Stimulated activated CD8-positive, alpha-beta memory T cell treated with anti-CD3 and anti-CD28 coated beads, Interleukin-4, amount 100 ng/mL, for 24 hours (primary cell): ENCODE results near the gene ARL15.

Experiments
- DNase-seq: peaks from one replicate; pipeline ENCODE4 v3.0.0-alpha.2; 2020; ENCODE audit warnings: low read depth

Gene ARL15

DNA sequence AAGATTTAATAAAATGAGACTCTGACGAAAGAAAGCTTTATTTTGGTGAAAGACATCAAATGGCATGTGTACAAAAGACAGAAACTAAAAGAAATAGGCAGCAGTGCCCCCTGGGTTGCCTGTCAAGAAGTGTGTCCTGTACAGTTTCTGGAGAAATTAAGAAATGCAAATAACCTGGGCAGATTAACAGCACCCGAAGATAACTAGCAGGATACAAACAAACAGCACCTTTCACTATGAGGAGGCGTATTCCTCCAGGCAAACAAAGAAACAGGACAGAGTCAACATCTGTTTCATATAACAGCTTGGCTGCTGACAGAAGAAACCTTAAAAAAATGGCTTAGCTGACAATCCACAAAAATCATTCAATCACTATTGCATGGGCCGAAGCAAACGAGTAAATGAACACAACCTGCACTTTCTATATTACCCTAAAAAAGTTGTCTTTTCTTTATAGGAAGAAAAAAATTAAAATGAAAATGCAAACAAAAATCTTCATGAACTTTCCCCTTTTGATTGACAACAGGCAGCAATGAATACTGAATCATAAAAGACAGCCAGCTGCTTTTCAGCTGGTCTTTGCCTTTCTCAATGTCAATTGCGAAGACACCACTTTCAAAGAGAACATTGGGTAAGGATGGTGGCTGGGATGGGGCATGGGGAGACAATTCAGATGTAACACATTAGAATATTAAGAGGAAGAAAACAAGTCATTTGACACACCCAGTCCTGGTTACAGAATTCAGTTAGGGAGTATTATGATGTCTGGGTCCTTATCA lies 162.1 kb downstream of the ARL15 start:
- no peak for DNase-seq

DNA sequence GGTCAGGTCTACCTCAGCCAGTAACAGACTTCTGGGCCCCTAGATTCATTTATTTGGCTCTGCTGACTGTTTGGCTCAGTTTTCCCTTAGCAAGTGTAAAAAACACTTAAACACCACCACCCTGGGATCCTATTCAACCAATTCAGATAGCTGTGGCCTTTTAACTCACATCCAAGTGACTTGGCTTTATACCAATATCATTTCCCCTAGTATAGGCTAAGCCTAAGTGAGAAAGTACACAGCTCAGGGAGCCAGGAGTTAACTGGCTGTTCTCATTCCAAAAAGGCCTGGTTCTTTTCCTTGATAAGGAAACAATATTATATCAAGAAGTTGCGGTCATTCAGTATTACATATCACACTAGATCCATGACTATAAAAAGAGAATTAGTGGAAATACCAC lies 163.5 kb downstream of the ARL15 start:
- no peak for DNase-seq

DNA sequence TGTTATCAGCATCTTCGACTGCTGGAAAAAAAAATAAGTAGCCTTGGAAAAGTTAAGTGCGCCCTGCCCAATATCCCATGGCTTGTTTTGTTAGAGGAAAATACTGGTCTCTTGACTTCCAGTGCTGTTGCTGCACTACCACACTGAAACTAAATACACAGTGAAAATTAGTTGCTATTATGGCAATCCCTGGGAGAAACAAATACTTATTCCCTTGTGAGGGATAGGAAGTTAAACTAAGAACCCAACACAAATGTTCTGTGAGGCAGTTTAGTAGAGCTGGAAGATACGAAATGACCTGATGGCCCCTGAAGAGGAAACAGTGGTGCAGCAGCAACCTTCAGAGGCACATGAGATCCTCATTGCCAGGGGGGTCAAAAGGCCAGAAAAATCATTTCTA lies 164.0 kb downstream of the ARL15 start:
- DNase-seq, result no peak

DNA sequence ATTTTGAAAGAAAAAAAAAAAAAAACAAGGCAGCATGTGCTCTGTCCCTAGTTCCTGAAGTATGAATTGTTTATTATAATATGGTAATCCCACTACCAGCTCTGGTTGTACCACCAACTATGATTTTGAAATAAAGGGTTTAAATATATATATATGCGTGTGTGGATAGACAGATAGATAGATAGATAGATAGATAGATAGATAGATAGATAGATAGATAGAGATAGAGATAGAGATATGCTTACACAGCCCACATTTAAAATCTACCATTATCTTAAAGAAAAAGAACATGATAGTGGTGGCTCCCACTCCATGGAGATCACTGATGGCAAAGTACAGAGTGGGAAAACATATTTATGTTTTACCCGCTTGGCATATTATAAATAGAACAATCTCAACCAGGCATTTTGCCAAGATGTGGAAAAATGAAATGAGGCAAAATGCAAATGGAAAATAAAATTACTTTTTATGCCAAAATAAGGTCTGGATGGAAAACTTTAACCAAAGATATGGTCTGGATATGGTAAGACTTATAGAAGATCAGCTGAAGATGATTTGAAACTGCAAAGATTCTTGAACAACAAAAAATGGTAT lies 170.0 kb downstream of the ARL15 start:
- no peak for DNase-seq

DNA sequence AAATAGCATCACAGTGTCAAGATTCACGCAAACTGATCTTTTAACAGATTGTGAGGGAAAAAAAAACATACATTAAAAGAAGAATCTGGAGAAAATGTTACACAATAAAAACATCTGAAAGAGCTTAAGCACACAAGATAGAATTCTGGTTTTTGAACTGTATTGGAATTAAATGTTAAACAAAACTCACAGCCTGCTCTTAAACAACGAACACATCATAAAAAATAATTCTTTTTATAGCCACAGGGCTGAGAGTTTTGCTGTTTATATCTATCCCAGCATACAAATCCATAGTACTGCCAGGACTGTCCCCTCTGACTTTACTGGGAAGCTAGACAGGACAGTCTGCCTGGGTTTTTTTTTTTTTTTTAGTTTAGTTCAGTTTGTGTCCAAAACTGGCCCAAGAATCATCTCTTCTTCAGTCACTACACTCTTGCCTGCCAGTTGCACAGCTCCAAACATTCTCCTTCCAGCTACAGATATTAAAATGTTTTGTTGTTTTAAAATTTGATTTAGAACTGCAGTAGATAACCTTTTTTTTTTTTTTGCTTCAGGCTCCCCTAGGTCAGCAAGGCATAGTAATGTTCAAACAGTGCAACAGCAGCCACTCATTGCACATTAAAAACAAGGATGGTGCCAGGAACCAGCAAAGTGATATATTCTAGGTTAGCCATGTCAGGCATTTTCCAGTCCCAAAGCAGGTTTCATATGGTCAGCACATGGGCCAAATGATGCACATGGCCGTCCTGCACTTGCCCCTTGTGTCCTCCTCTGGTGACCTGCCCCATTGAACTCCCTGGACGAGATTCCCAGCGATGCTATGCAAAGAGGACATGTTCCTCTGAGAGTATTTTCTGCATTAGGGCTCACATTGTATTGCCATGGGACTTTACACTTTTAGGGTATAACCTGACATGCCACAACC lies 173.6 kb downstream of the ARL15 start:
- no peak for DNase-seq

DNA sequence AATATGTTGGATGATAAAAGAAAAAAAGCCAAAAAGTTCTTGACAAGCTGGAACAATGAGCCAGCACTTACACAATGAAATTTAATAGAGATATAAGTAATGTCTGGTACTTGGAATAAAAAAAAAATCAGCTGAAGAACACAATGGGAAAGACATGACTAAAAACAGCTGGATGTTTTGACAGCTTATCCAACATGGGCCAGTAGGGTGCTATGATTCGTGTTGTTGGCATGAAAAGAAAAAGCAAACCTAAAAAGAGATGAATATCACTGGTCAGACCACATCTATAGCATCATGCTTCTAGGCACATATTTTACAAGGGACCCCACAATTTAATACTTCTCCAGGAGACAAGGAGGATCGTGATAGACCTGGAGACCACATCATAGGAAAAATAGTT lies 175.3 kb downstream of the ARL15 start:
- DNase-seq, result no peak

DNA sequence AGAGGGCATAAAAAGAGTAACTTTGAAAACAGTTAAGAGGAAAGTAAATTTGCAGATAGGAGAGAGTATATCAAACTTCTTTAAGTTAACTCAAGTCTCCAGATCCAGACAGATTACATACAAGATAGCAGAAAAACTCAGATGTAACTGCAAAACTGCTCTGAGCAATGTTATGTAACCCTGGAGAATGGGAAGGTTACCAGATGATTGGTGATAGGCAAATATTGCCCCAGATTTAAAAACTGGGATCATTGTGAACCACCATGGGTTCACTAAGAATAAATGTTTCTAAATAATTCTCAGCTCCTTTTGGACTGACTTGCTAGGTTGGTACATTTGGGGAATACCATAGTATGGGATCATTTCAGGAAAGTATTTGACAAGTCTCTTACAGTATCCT lies 176.5 kb downstream of the ARL15 start:
- no peak for DNase-seq

DNA sequence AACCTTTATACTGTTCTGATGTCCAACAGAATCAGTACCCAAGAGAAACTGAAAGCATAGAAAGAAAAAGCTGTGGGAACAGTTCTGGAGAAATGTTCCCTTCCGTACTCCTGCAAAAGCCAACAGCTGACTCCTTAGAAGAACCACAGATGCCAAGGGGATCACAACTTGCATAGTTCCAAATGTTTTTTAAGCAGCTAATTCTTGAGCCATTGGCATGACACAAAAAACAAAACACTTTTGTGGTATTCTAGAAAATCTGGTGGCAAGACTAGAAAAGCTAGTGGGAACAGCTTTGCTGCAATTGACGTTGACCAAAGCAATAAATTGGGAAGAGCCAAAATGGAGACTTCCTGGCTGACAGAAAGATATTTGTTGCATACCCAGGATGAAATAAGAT lies 189.9 kb downstream of the ARL15 start:
- no peak for DNase-seq

DNA sequence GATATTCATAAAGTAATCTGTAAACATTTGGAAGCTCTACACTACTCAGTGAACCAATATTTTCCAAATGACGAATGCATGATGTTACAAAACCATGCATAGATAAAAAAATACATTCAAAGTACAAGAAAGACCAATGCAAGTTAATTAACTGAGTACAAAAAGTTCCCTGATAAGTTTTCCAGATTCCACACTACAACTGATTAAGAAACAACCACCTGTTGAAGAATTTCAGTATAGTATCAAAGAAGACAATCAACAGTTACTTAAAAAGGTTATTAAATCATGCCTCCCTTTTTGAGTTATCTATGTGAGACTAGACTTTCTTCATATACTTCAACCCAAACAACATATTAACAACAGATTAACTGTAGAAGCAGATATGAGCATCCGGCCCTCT lies 192.4 kb downstream of the ARL15 start:
- DNase-seq, result no peak

DNA sequence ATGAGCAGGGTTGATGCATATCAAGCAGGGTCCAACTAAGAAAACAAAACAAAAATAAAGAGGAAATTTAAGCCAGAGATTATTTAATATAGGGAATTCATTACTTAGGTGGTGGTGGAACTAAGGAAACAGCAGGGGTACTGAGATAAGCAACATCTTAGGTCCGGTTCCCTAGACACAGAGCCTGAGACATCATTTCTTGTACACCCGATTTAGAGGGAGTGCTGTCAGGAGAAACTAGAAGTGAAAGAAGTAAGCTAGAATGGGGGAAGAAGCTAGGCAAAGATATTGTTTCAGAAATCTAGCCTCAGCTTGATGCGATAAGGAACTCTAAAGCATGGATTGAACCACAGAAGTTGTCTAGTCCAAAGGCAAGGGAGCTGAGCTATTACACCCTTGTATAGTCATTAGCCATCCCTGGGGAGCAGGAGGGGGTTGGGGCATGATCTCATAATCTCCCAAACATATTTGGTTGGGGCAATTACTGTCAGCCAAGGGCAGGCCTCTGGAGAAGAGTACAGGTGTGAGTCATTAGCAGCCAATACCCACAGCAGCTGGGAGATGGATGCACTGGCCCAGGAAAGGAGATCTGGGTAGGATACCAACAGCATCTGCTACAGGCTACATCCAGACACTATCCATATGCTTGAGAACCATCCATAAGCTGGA lies 194.5 kb downstream of the ARL15 start:
- no peak for DNase-seq

DNA sequence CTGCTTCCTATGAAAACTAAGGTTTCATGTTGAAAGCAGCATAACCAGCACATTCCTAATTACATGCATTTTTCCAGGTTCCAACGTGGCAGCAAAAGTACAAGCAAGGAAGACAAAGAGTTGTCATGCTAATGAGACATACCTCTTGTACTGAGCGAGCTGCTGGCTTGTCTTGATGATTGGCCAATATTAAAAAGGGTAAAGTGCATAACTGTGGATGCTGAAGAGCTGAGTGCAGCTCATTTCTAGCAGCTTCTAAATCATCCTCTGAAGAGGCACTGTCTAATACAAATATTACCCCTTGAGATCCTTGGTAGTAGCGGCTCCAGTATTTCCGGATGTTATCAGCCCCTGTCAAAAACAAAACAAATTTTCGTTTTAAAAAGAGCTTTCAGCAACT lies 197.3 kb downstream of the ARL15 start:
- no peak for DNase-seq

DNA sequence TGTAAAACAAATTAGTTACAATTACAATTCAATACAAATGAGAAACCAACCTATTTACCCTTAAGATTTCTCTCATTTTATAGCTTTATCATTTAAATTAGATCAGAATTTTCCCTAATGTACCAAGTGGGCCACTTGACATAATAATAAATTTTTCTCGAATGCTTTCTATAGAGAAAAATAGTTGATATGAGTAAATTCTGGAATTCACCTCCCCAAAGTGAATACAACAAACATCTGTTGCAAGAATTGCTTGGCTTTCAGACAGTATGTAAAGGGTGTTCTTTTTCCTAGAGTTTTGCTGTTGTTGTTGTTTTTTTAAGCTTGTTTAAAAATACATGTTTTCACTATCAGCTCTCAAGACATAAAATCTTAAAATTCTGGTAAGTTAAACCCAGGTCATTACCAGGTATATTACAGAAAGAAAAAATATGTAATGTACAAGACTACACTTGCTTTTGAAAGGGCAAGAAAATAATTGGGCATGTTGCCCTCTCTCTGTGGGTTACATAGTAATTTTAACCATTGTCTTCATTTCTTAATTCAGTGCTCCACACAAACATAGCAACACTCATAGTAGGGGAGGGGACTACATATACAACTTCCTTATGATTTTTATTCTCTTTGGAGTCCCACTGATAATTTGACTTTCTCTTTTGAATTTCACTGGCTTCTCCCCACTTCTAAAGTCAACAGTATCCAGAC lies 200.6 kb downstream of the ARL15 start:
- no peak for DNase-seq

DNA sequence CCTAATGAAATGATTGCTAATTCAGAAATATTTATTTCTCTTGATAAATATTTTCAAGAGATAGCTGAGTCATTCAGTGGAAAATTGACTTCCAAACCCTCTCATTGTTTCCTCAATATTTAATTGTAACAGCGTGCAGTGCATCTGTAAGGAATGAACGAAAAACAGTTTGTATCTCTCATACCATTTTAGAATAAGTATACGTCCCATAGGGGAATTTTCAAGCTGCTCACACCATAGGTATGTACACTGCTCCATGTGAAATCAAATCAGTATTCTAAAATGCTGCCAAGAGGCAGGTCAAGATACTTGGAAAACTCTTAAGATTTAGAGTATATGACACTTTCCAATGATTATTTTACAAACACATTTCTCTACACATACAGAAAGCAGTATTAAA lies 202.2 kb downstream of the ARL15 start:
- DNase-seq, result no peak

DNA sequence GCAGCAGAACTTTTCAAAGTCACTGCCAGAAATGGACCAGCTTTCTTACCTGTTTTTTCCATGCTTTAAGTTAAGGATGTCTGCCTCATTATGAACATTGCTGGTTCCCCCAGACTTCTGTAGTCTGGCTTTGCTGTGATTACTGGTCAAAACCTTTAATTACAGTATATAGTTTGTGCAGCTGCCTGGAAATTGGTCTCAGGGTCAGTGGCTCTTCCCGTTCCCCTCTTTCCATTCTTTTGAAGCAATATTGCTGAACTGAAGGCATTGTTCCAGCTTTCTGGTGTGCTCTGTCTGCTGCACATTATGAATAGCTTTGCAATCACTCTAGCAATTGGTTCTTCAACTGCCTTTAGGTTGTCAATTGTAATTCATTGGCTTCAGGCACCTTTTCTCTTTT lies 206.5 kb downstream of the ARL15 start:
- DNase-seq, result no peak

DNA sequence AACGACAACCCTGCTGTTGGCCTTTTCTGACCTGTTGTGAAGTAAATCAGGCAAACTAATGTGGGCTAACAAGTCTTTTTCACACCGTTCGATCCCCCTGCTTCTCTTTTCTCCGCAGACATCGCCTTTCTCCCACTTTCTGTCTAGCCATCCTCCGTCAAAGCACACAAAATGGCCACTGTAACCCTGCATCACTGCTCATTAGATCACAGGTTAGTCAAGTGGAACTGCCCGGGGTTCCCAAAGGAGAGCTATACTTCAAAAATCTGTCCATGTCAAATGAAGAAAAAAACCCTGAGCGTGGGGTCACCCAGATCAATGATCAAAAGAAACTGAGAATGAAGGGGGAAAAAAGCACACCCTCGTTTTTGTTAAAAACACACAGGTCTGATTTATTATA lies 212.1 kb downstream of the ARL15 start:
- no peak for DNase-seq

DNA sequence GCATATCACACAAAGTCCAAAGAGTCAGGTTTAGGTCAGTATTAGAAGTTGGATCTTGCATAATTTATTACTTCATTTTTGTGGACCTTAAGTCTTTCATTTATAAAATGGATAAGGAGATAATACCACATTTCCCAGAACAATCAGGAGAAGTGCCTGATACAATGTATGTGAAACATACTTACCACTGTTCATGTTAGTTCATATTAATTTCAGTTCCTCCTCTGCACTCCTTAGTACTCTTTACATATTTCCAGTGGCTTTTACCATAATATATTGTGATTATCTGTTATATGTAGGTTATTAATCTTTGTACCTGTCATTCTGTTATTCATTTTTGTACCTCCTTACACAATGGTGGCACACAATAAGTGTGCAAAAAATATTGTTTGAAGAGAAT lies 214.4 kb downstream of the ARL15 start:
- DNase-seq, result no peak

DNA sequence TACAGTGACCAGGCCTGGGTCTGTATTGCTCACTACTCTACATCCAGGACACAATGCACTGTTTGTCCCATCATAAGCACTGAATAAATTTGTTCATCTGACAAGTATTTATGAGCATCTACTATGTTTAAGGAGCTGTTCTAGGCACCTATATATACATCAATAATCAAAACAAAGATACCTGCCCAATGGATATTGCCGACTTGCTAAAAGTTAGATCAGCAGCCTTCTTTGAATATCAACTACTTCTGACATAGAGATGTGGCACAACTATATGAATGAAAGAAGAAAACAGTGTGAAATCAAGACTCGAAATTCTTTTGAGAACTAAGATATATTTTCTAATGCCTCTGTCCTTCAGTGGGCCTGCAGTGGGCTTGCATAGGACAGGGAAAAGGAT lies 215.7 kb downstream of the ARL15 start:
- no peak for DNase-seq

DNA sequence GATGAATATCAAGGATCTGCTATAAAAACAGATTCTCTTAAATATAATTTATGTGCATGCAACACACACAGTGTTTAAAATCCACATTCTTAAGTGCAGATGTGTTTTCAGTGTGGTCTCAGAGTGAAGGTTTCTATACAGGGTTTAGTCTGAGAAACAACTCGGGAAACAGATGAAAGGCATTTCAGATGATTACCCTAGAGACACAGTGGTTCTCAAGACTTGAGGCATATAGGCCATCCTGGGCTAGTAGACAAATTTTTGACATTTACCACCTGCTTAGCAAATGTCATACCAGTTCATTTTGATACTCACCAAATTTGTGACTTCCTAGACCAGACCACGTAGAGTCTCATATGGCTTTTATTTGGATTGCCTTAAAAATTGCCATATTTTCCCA lies 216.5 kb downstream of the ARL15 start:
- DNase-seq, result no peak

DNA sequence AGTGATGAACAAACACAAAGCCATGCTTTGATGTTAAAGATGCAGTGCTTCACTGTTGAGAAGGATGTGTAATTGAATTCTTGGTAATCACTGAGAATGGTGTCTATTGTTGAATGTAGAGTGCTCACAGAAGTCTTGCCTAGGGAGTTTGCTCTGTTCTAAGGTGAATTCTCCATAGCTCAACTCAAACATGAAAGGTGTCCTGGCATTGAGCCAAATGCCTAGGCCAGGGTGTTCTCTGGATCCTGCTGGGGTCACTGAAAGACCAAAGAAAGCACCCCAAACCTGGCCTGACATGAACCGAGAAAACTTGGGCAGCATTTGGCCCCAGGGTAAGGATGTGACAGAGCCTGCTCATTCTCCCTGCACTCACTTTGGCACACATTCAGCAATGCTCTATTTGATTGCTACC lies 217.3 kb downstream of the ARL15 start:
- DNase-seq, result no peak

DNA sequence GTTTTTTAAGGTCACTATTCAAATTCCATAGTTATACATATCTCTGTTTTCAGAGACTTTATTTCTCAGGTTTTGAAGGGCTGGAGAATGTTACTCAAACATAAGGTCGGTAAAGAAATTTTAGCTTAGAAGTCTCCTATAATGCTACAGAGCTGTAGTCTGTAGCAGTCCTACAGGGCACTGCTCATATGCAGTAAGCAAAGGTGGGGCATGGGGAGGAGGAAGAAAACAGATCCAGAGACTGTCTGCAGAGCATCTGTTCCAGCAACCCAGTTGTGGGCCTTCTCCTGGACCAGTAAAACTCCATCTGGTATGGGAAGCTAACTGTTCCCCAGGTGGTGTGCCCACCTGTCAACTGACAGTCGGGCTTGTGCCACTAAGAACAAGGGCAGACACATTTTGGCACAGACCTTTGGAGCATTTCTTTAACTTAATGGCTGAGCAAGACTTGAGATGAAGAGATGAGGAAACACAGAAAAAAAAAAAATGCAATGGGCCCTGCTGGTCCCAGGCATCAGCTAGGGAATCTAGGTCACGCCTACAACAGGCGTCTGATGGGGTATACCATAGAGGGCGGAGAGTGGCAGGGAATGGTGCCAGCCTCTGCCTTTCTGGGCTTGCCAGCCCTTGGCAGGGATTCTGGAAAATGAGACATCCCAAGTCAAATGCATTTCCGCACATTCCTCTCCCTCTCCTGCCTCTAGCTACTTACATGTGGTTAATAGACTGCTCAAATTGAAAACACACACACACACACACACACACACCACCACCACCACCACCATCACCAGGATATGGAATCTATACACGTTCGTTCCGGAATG lies 218.9 kb downstream of the ARL15 start:
- no peak for DNase-seq
